Measurements from ENCODE around the gene FYB1. TPM values are rescaled to one million over a fixed set of nuclear protein-coding genes. Genes with fewer than 3 reads are reported as not detected.
"Not testable (repeated sequence)": the region's sequence is repeated elsewhere in the genome, so short reads cannot be mapped to it uniquely, and the experiment has no call there.

Gene FYB1, protein sequence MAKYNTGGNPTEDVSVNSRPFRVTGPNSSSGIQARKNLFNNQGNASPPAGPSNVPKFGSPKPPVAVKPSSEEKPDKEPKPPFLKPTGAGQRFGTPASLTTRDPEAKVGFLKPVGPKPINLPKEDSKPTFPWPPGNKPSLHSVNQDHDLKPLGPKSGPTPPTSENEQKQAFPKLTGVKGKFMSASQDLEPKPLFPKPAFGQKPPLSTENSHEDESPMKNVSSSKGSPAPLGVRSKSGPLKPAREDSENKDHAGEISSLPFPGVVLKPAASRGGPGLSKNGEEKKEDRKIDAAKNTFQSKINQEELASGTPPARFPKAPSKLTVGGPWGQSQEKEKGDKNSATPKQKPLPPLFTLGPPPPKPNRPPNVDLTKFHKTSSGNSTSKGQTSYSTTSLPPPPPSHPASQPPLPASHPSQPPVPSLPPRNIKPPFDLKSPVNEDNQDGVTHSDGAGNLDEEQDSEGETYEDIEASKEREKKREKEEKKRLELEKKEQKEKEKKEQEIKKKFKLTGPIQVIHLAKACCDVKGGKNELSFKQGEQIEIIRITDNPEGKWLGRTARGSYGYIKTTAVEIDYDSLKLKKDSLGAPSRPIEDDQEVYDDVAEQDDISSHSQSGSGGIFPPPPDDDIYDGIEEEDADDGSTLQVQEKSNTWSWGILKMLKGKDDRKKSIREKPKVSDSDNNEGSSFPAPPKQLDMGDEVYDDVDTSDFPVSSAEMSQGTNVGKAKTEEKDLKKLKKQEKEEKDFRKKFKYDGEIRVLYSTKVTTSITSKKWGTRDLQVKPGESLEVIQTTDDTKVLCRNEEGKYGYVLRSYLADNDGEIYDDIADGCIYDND
- polyA plus RNA-seq (2013, experiment 1 of 2; ENCODE audit: insufficient read length) = not detected
- polyA plus RNA-seq (2013, experiment 2 of 2; ENCODE audit: insufficient read length) = 0.10 TPM

DNA sequence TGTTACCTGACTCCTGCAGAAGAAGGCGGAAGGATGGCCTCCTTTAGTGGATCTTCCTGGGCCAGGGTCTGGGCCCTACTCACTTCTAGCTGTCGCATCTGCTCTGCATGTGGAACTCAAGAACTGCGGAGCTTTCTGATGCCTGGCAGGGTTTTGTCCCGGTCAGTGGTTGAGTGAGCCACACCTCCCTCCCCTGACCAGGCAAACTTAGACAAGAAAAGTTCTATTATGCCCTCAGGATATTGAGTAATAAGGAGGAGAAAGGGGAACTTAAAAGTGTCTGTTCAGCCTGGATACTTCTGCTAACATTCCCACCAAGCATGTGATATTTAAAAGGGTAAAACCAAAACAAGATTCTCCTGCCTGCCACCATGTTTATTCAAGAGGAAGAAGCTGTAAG is at the start of gene FYB1:
Gene FYB1 (minus strand): TSS at position 127 of the 400 bp plus-strand sequence. CDS start 16,603 bp downstream, outside the sequence.
- no peak for DNase-seq

DNA sequence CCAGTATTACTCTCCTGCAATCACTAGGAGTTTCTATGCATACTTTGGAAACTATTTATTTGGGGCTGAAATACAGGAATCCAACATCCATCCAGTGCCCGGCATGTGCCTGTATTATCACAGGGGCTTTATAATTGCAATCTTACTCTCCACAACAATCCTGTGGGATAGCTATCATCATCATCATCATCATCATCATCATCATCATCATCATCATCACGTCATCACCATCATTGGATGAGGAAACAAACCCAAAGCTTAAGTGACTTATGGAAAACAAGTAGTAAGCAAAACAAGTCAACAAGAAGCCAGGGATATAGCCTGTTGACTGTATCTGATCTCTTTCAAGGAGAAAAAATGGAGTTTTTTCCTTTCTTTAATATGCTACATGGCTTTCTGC is 47.8 kb upstream of the FYB1 start:
- DNase-seq = no peak

DNA sequence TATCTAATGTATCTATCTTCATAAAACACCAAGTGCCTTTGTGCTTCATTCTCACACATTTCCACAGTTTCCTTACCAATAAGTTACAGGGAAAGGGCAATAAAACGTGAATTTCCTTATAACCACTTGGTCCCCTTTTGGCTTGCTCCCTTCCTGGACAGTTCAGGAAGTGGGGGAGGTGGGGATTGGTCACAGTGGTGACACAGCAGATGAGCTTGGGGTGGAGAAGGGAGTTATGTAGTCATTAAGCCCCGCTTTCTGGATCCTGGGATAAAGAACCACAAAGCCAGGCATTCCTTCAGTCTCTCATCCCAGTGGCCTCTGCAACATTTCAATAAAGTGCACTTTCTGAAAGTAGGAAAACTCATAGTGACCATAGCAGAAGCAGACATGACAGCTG is 47.1 kb upstream of the FYB1 start:
- DNase-seq = peak; percentile 34

DNA sequence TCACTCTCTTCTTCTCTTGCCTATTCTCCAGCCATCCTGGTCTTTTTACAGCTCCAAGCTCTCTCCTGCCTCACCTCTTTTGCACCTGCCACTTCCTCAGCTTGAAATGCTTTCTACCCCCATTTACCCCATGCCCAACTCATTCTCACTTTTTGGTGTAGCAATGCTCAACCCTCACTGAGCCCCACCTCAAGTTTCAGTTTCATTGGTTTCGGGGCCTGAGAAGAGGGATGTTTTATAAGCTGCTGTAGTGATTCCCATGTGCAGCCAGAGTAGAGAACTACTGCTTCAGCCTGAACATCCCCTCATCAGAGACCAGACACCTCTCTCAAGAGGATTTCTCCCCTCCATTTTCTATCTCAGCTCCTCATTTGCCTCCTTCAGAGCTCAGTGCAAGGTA is 45.2 kb upstream of the FYB1 start:
- DNase-seq = no peak

DNA sequence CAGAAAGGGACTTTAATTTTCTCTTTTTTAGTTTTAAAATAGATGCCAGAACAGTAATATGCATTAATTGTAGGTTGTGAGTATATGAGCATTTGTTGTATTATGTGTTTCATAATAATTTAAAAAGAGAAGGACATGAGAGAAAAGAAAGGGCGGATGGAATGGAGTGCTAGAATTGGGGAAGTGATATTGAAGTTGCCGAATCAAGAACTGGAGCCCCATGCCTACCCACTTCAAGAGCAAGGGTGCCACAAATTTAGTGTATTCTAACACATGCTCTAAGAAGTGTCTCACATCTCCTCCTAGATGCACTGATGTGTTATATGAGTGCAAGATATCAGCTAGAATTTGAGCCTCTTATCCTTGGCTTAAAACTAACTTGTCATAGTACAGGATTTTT is 43.6 kb upstream of the FYB1 start:
- no peak for DNase-seq

DNA sequence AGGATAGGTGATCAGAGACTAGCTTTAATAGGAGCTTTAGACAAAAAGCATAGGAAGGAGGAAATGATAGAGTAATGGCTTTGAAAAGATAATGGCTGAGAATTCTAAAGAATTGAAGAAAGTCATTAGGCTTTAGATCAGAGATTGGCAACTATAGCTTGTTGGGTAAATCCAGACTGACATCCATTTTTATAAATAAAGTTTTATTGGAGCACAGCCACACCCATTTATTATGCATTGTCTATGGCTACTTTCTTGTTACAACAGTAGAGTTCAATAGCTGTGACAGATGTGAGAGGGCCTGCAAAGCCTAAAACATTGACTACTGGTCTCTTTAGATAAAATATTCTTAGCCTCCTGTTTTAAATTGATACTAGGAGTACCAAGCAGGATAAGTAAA is 40.7 kb upstream of the FYB1 start:
- no peak for DNase-seq

DNA sequence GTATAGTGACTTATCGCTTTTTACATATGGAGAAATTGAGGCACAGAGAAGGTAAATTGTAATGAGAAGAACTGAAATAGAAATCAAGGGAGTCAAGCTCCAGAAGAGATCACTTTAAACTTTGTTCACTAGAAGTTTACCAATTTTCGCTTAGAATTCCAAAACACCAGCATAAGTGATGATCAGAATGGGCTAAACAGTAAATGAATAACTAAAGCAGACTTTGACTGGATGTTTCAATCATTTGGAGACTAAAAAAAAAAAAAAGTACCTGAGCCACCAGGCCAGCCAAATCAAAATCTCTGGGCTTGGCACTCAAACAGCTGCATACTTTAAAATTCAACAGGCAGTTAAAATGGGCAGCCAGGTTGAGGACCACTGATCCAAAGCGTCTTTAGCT is 38.2 kb upstream of the FYB1 start:
- no peak for DNase-seq

DNA sequence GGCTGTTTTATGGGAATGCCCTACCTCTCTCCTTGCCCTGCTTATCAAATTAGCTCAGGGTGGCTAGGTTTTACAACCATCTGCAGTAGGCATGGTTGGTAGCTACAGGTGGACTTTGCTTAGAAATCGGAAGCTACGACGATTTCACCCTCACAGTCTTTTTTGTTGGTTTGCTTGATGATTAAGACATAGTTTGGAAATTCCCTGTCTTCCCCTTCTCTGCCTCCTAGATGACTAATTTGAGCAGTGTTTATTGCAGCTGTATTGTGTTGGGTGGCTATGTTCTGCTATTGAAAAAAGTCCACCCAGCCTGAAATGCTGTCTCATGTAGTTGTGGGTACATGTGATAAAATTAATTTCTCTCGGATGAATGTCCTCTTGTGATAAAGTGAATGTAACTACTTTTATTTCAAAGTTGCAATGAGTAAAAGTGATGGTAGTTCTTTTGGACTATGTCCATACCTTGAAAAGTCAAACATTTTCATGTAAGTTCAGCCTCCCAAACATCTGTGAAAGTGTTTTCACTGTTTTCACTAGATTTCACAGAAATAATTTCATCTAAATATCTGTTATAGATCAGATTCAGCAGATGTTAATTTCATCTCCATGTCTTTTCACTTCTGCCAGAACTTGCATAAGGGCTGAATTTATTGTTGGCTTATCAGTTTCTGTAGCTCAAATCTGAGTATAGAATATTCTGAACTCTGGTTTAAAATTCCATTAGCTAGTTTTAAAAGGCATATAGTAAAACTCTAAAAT is 37.3 kb upstream of the FYB1 start:
- peak; percentile 43 for DNase-seq

DNA sequence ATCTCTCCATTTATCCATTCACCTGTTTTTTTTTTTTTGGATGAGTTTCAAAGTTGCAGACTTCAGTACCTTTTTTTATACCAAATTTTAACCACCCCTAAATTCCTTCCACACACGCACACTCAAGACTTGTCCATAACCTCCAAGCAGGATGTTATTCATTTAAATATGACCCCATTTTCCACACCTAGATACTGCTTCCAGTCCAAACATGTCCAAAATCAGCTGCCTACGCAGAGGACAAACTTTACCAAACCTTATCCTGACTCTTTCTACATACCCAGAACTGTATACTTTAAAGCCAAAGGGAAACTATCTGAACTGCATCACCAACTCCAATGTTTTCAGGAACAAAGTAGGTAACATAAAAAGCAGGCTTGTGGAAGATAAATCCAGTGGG is 36.0 kb upstream of the FYB1 start:
- no peak for DNase-seq

DNA sequence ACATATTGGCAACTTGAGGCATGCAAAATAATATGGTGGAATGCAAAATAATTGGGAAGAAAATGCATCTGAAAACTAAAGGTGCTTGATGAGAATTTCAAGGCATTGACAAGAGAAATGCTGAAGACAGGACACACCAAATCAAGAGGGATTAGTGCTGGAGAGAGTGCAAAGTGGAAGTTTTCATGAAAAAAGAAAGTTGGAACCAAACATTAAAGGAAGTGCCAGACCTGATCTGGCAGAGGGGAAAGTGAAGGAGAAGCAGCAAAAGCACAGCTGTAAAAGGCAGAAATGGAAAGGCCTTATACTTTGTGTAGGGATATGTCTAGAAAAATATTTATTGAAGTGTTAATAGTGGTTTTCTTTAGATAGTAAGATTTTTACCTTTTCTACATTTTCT is 35.3 kb upstream of the FYB1 start:
- no peak for DNase-seq

DNA sequence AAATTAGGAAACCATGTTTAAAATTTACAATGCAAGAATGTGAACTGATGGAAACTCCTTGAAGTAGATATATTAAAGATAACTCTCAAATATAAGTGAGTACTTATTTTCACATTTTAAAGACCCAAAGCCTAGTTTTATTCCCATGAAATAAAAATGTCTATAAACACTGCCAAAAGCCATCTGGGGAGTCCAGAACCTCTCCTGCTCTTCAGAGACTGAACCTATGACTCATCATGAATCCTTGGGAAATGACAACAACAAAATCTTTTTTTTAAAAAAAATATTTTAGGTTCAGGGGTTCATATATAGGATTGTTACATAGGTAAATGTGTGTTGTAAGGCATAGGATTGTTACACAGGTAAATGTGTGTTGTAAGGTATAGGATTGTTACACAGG is 33.8 kb upstream of the FYB1 start:
- peak; percentile 20 for DNase-seq

DNA sequence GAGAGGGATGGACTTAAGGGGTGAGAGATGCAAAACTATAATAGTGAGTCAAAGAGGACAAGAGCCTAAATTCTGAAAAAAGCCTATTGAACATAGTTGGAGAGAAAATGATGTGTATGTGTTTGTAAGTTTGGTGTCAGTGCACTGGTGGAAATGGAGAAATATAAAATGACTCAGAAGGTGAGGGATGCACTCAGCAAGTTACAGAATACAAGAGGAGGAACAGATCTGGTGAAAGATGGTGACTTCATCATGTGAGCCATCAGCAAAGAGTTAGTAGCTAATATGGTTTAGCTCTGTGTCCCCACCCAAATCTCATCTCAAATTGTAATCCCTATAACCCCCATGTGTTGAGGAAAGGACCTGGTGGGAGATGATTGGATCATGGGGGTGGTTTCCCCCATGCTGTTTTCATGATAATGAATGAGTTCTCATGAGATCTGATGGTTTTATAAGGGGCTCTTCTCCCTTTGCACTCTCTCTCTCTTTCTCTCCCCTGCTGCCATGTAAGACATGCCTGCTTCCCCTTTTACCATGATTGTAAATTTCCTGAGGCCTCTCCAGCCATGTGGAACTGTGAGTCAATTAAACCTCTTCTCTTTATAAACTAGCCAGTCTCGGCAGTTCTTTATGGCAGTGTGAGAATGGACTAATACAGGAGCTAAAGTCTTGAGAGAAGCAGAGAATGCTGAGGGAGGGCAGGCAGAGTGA is 30.4 kb upstream of the FYB1 start:
- no peak for DNase-seq

DNA sequence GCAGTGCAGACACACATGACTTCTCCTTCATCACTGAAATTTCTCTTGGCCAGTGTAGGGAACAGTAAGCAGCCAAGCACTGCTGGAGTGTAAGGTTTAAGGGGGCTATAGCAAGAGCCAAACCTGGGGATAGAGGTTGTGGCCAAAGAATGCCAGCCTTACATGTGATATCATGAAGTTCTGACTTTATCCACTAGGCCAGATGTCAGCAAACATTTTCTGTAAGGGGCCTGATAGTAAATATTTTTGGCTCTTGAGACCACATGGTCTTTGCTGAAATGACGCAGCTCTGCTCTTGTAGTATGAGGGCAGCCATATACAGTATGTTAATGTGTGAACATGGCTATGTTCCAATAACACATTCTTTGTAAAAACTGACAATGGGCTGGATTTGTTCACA is 29.7 kb upstream of the FYB1 start:
- DNase-seq = no peak

DNA sequence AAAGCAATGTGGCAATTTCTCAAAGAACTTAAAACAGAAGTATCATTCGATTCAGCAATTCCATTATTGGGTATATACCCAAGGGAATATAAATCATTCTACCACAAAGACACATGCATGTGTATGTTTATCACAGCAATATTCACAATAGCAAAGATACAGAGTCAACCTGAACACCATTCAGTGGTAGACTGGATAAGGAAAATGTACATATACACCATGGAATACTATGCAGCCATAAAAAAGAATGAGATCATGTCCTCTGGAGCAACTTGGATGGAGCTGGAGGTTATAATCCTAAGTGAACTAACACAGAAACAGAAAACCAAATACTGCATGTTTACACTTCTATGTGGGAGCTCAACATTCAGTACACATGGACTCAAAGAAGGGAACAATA is 21.4 kb upstream of the FYB1 start:
- DNase-seq = no peak

DNA sequence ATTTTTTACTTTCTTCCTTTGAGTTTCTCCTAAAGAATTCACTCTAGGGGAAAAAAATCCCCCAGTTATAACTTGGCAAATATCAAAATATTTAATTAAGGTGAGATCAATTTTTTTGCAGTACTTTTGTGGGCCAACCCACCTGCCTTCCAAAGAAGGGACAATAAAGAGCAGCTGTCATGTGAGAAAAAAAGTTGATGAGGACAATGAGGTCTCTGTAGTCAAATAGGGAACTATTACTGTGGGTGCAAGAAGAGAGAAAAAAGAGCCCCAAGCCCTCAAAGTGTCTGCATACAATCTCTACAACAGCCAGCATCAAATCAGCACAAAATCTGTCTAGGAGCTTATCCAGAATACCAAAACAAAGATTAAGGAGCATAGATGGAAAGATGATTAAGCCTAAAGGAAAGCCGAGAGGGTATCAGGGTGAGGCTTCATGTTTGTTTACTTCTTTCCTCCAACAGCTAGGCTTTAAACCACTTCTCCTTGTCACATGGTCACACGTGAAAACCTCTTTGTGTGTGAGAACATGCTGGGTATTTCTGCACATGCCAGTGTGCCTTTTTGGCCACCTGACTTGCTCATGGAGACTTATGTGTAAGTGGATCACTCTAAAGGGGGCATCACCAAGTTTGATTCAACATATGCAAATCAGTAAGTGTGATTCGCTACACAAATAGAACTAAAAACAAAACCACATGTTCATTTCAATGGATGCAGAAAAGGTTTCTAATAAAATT is 19.2 kb upstream of the FYB1 start:
- no peak for DNase-seq

DNA sequence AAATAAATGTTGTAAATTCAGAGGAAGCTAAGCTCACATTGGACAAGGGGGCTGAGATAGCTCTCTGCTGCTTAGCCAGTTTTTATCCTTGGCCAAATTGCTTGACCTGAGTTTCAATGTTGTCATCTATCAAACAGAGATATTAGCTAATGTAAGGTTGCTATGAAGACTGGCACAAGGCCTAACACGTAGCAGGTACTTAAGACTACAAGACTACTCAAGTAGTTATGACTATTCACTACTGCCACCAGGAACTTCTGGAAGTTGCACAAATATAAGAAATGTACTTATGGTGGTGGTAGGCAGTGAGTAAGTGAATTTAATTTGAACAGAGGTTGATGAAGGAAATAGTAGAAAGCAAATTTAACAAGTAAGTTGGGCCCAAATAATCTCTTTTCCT is 17.4 kb upstream of the FYB1 start:
- DNase-seq = no peak

DNA sequence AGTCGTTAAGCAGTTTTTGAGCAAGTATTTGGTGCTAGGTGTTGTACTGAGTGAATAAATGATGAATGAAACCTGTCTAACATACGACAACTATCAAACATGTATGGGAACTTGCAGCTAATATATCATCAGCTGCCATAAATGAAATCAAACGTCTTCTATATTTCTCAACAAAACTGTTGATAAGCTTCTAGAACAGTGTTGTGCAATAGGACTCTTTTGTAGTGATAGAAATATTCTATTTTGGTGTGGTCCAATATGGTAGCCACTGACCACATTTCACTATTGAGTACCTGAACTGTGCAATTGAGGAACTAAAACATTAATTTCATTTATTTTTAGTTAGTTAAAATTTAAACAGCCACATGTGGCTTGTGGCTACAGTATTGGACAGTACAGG is 16.3 kb upstream of the FYB1 start:
- DNase-seq = no peak

DNA sequence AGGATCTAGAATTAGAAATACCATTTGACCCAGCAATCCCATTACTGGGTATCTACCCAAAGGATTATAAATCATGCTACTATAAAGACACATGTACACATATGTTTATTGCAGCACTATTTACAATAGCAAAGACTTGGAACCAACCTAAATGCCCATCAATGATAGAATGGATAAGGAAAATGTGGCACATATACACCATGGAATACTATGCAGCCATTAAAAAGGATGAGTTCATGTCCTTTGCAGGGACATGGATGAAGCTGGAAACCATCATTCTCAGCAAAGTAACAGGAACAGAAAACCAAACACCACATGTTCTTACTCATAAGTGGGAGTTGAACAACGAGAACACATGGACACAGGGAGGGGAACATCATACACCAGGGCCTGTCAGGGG is 15.1 kb upstream of the FYB1 start:
- DNase-seq = not testable (repeated sequence)

DNA sequence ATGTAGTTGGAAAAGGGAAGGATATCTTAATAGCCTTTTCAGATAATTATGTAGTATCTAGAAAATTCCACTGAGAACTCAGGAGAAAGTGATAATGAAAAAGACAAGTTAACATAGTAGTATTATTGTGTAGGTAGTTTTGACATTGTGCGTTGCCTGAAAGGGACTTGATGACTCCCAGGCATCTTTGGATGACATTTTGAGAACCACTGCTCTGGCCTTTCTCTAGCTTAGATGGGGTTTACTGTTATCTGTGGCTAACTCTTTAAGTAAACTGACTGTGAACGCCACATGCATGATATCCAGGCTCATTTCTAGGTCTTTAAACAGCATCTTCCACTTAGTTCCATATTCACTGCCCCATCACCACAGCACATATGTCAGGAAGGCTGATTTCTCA is 14.4 kb upstream of the FYB1 start:
- no peak for DNase-seq

DNA sequence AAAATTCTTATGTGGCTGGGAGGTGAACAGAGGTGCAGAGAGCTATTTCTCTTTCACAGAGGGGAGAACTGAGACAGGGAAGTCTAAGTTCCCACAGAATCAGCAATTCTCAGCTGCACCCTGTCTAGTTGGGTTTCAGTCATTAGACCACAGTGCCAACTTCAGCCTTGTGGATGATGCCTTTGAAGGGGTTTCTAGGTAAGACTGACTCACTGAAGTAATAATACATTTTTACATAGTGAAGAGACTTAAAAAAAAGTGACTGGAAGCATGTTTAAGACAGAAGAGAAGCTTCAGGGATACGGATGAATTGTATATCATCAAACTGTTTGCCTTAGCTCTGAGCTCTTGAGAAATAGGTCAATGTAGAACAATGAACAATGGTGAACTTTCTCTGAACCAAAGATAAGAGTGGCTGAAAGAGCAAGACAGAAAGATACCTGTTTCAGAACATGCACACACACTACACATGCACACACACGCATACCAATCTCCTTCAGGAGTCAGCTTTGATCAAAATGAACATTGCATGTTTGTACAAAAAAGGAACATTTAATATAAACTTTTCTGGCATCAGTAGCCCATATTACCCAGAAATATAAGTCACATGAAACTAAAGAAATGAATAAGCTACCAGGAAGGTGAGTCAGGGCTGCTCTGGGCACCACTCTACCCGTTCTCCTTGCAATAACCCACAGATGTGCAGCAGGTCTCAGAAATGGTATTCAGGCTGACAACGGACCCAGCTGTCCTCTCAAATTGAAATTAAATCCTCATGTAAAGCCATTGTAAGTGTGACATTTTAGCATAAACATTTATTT is 12.6 kb upstream of the FYB1 start:
- DNase-seq = no peak

DNA sequence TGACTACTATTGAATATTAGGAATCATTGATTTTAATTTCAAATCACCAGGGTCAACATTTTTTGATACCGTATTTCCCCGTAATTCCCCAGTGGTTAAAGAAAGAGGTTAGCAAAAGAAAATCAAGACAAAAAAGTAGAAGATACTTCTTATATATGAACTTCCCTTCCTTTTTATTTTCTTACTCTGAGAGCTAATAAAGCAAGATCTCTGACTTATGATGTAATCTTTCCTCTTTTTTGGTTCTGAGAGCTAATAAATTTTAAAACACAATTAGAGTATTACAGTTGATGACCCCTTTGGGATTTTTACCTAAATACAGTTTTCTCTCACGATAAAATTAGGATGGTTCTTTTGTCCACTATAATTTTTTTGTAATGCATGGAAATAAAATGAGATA is 9.2 kb upstream of the FYB1 start:
- DNase-seq = no peak

Measured in fibroblast of skin of scalp (primary cell).